PC-3 (cell line): ENCODE results near the gene MAPK4.

Experiments used
- EZH2 ChIP-seq: fragments of 300-600 bp; sonication (generic); IDR thresholded peaks from one replicate; pipeline ENCODE4 v1.6.1; 2017; ENCODE audit warnings: antibody characterized with exemption, mild to moderate bottlenecking, low read length; ENCODE audit not compliant: unreplicated experiment
- EZH2phosphoT487 ChIP-seq: fragments of 300-600 bp; sonication (generic); IDR thresholded peaks from 2 replicates; pipeline ENCODE4 v1.6.1; 2018; ENCODE audit warnings: mild to moderate bottlenecking, antibody characterized with exemption, low read length, borderline replicate concordance
- TF ChIP-seq, protein P1 (sequence below): fragments of 300-600 bp; sonication (generic); conservative IDR thresholded peaks from 2 replicates; pipeline ENCODE4 v1.5.1; 2017; ENCODE audit warnings: antibody characterized with exemption, low read depth, mild to moderate bottlenecking, low read length

DNA sequence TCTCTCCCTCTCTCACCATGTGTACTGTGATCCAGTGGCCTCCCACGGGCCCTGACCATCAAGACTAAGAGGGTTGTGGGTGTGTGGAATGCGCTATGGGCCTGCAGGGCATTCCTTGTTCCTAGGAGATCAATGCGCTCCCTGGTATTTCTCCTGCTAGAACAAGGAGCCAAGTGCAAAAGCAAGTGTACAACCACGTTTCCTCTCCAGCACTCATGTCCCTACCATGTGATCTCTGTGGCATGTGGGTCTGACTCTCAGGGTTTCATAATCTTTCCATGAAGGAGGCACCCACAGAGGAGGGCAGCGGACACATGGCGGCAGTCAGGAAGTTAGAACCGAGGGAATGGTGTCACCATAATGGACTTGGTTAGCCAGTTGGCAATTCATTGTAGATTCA is 91.4 kb downstream of the MAPK4 start:
- TF ChIP-seq, protein P1, sequence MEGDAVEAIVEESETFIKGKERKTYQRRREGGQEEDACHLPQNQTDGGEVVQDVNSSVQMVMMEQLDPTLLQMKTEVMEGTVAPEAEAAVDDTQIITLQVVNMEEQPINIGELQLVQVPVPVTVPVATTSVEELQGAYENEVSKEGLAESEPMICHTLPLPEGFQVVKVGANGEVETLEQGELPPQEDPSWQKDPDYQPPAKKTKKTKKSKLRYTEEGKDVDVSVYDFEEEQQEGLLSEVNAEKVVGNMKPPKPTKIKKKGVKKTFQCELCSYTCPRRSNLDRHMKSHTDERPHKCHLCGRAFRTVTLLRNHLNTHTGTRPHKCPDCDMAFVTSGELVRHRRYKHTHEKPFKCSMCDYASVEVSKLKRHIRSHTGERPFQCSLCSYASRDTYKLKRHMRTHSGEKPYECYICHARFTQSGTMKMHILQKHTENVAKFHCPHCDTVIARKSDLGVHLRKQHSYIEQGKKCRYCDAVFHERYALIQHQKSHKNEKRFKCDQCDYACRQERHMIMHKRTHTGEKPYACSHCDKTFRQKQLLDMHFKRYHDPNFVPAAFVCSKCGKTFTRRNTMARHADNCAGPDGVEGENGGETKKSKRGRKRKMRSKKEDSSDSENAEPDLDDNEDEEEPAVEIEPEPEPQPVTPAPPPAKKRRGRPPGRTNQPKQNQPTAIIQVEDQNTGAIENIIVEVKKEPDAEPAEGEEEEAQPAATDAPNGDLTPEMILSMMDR, result no peak
- no peak for TF ChIP-seq EZH2
- TF ChIP-seq EZH2phosphoT487, result no peak
